ENCODE measurements around the gene DACT2. TPM values are rescaled to one million over a fixed set of nuclear protein-coding genes. Genes with fewer than 3 reads are reported as not detected.
"Not testable (repeated sequence)": the region's sequence is repeated elsewhere in the genome, so short reads cannot be mapped to it uniquely, and the experiment has no call there.

DACT2 gene
- polyA plus RNA-seq, 12 donors, result 0.26 to 5.4 (median 1.1) TPM; not detected in 2

DNA sequence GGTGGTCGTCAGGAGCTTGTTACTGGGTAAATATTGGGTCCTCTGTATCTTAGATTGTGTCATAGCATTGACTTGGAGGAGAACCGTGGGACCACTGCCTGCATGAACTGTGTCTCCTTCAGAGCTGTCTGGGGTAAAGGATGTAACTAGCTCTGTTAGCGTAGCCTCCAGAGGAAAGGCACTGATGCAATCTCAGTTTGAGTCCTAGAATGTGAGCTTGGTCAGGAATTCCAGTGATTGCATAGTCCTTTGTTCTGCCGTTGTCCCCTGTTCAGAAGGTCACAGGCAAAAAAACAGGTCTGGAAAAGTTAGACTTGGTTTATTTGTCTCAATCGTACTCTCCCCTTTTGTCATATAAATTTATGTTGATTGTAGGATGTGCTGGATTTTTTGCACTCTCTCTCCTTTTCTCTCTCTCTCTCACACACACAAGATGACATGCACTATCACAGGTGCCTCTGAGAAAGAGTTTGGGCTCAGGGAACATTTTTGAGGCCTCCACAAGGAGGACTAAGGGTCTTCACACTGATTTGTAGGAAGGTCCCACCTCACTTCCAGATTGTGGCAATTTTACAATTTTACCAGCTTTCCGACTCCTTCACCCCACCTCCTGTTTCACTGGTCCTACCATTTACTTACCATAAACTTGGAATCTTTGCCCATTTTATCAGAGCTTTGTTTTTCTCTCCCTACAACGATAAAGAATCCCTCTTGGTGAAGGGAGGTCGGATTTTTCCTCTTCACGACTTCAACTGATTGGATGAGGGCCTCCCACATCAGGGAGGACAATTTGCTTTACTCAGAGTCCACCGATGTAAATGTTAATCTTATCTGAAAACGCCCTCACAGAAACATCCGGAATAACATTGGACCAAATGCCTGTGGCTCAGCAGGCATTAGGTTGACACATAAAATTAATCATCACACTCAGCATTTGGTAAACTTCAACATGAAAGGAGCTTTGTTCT lies 7.0 kb upstream of the DACT2 start:
- no peak for DNase-seq

DNA sequence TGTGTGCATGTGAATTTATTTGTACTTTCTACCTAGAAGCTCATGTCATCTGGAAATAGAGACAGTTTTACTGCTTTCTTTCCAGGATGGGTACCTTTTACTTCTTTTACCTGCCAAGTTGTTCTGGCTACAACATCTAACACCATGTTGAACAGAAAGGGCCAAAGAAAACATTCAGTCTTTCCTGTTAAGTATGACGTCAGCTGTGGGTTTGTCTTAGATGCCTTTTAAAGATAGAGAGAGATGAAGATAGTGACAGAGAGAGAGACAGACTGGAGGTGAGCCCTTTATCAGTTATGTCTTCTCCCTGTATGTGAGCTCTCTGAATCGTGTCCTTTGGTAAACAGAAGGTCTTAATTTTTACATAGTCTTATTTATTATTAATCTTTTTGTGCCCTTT lies 3.4 kb upstream of the DACT2 start:
- DNase-seq, result no peak

DNA sequence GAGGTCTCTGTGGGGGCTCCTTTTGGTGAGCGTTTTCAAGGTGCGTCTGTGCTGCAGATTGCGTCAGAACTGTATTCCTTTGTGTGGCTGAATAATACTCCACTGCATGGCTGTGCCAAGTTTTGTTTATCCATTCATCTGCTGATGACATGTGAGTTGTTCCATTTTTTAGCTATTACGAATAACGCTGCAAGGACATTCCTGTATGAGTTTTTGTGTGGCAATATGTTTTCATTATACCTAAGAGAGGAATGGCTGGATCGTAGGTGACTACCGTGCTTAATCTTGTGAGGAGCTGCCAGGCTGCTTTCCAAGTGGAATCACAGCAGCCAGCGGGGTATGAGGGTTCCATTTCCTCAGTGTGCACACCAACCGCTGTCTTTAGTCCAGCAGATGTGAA lies 1.1 kb upstream of the DACT2 start:
- no peak for DNase-seq

DNA sequence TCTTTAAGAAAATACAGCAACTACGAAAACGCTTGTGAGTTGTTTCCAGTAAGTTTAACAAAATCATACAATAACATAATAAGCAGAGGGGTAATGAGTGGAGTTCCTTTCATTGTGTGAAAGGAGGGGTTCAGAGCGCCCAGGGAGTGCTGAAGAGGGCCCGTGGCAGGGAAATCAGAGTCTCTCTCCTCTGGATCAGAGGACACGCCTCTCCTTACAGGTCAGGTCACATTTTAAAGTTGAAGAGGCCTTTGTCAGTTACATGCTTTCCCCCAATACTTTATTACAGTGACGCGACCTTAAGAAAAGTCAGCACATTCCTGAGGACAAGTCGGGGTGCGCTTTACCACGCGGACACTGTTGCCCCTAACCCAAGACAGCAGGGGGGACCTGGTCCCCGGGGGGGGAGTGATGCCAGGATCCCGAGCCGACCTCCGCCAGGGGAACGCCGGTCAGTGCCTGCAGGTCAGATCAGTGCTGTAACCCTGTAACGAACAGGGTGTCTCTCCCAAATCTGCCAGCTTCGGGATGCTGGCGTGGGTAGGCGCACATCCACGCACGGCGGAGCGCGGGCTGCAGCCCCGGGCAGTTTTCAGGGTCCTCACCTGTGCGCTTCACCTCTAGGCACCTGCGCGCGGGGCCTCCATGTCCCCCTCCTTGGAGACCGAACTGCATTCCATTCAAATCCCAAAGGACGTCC lies 848 bp downstream of the DACT2 start:
- no peak for DNase-seq

DNA sequence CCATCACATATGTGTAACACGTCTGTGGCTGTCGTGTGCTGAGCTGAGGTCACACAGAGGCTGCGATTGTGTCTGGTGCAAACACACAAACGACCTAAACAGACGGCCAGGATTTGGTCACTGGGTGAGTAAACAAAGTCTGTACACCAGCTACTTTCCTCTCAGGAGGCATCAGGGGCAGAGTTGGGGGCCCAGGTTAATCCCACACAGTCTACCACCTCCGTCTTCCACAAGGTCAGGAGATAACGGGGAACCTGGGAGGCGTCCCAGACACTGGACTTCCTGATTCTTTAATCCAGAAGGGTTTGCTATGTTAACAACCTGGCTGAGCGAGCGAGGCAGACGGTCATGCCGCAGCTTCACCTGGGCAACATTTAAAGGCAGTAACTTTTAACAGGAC lies 1.5 kb downstream of the DACT2 start:
- no peak for DNase-seq

DNA sequence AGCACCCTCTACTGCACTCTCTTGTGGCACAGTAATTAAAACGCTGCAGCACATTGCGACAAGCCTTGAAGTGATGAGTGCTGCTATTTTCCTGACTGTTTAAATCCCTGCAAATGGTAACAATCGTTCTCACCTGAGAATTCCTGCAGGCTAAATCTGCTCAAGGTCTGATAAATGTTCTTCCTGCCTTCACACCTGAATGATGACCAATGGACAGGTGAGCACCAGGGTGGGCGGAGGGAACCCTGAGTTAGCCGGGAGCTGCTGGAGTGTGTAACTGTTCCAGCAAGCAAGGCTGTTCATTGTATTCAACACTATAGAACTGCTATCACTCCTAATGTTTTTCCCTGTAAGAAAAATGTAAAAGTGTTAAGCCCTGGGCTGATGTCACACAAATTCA lies 4.0 kb downstream of the DACT2 start:
- DNase-seq, result no peak

DNA sequence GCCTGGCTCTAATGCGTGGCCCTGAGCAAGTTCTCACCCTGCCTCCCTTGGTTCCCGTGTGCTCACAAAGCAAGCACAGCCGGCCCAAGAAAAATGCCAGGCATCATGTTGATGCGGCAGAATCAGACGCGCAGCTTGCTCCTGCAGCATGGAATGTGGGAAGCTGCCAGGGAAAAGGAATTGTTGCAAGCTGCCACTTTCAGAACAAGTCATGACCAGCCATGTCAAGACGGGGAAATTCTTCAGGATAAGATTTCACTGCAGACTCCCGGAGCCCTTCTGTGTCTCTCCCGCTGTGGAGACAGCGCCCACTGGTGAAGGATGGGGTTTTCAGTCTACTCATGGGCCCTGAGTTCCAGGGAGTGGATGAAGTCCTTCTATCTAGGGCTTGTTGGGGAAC lies 4.6 kb downstream of the DACT2 start:
- peak; percentile 57 for DNase-seq

DNA sequence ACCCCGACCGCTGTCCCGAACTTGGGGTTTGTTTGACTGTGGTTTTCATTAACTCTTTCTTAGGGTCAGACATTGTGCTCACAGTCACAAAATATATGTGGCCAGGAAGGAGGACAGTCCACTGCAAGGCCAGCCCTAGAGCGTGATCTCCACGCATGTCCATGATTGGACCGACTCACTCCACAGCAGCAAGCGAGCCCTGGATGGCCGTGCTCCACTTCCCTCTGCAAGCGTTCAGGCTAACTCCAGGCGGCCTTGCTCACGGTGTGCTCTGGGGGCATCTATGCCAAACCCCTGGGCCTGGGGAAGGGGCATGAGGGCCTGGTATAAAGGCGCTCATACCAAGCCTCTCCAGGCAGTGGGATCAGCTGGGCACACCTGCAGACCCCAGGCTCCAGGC lies 5.6 kb downstream of the DACT2 start:
- DNase-seq, result no peak

DNA sequence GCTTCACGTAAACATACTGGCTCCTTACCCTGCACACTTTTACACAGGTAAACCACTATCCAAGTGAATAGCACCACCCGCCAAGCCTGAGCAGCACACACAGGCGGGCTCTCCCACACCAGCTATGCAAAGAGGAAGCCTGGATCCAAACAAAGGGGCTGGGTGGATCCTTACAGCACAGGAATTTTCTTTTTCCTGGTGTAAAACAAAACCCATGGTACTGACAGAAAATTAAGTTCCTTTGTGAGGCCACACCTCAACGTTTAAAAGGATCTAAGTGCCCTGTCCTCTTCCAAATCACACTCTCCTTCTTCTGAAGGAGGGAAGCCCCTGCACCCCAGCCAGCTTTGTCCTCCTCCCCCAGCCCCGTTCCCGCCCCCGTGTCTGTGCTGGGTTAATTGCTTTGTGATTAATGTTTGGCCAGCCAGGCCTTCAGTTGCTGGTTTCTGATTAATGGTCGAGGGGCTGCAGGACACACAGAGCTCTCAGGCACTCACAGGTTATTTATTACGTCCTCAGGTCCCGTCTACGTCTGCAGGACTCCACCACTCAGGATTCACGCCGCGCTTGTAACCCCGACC lies 6.1 kb downstream of the DACT2 start:
- DNase-seq, result no peak

DNA sequence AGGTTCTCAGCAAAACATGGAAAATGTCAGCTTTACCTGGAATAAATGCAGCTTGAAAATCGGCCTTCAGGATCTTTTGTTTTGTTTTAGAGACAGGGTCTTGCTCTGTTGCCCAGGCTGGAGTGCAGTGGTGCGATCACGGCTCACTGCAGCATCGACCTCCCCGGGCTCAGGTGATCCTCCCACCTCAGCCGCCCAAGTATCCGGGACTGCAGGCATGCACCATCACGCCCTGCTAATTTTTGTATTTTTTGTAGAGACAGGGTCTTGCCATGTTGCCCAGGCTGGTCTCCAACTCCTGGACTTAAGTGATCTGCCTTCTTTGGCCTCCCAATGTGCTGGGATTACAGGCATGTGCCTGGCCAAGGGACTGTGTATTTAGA lies 7.5 kb downstream of the DACT2 start:
- DNase-seq, result not testable (repeated sequence)

DNA sequence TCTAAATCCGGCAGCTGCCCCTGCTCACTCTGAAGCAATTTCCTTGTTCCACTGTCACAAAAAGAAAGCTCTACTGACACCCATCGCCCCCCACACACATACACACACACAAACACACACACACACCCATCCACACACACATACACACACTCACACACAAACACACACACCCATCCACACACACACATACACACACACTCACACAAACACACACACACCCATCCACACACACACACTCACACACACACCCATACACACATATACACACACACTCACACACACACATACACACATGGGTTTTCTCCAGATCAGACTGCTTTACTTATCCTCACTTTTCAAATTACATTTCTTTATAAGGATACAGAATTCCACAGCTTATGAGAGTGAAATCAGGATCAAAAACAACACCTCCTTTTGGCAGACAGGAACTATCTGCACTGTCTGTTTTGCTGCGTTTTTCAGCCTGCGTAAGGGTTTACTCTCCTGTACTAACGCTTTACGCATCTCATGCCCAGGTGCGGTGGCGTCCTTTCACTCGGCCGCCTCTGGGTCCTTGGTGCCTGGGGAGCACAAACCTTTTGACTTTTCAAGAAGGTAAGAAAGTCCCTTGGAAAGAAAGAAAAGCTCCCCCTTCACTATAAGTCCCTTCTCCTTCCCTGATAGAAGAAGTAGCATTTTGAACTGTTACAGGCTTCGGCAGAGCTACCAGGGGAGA lies 8.0 kb downstream of the DACT2 start:
- no peak for DNase-seq

DNA sequence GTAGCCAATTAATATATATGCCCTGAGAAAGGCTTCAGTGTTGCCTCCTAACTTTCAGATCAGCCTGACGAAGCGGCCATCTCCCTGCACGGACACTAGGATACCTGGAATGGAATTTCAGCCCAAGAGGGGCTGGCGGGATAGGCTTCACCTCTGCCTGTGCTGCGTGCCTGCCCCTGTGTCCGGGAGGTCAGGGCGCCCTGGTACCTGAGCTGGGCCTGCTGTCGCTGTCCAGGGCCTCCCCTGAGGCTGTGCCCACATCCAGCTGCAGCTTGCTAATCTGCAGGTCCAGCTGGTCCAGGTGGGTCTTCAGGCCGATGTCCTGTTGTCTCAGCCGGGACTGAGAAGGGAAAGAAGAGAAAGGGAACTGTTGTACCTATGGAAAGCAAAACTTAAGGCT lies 8.6 kb downstream of the DACT2 start:
- DNase-seq, result no peak

DNA sequence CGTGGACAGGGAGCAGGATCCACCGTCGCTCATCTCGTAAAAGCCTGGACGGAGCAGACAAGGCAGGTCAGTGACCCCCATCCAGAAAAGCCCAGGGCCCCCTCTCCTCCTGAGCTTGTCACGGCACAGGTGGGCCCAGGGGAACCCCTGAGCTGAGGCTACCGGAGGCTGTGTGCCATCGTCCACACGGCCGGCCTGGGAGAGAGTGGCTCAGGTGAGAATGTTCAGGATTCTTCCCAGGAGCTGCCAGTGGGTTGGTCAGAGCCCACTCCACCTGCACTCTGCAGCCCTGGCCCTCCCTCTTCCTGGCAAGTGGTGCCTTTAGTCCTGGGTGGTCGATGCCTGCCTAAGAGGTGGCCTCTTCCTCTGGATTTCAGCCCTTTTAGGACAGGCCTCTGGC lies 9.2 kb downstream of the DACT2 start:
- DNase-seq, result no peak

DNA sequence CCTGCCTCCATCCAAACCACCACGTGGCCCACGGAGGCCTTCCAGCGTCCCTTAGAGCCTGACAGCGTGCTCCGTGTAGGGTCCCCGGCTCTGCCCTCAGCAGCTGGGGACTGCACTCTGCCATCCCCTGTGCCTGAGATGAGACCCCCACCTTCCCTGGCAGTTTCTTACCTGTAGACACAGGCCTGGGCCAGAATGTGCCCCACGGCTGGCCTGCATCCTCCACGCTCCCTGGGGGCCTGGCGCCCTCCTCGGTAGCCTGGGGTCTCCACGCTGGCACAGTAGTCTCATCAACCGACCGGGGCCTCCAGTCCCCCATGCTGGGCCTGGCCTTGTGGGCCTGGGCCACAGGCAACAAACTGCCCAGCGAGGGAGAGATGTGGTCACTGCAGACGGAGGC lies 9.6 kb downstream of the DACT2 start:
- no peak for DNase-seq

DNA sequence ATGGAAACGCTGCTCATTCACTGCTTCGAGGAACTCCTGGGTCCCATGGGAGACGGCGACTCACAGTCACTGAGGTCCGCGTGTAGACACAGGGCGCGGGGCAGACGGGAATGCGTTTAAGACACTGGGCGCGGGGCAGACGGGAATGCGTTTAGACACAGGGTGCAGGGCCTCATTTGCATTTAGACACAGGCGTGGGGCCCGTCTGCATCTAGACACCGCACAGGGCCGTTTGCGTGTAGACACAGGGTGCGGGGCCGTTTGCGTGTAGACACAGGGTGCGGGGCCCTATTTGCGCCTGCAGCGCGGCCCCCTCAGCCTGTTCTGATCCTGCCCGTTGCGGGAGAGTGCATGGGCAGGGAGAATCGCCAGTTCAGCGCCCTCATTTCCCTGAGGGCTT lies 10.4 kb downstream of the DACT2 start:
- DNase-seq, result no peak

DNA sequence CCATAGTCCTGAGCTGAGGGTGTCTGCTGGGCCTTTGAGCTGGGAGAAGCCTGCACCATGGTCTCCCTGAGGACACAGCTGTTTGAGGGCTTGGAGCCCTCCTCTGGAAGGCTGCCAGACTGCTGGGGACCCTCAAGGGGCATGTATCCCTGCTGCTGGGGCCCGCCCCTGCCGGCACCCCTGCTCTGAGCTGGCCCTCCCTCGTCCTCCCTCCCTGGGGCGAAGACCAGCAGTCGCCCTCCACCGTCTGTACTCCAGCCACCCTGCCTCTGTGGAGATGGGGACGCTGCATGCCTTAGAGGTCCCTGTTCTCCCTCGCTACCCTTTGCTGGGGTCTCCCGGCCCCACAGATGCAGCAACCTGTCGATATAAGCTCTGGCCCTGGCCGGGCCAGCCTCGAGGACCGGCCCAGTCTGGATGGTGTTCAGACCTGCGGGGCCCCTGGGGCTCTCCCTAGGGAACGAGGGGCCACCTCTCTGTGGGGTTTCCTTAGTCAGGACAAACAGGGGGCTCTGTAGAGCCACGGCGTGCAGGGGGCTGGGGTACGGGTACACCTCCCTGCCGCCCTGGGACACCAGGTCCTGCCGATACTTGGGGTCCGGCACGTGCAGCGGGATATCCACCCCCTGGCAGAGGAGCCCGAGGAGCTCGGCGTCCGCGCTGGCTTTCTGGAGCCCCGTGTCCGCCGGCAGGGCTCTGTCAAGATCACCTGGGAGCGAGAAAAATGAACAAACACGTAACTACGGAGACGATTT lies 11.0 kb downstream of the DACT2 start:
- no peak for DNase-seq

DNA sequence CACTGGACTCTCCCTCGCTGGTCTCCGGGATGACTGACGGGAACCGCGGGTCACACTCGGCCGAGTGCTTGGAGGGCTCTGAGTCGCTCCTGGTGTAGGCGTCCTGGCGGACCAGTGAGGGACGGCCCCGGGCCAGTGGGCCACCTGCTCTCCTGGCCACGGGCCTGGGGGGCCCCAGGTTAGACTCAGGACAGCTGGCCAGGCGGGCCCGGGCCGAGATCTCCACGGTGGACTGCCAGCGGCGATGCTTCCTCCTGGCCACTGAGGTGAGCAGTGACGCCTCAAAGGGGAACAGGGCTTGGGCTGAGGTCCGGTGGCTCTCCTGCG lies 11.9 kb downstream of the DACT2 start:
- DNase-seq, result no peak

DNA sequence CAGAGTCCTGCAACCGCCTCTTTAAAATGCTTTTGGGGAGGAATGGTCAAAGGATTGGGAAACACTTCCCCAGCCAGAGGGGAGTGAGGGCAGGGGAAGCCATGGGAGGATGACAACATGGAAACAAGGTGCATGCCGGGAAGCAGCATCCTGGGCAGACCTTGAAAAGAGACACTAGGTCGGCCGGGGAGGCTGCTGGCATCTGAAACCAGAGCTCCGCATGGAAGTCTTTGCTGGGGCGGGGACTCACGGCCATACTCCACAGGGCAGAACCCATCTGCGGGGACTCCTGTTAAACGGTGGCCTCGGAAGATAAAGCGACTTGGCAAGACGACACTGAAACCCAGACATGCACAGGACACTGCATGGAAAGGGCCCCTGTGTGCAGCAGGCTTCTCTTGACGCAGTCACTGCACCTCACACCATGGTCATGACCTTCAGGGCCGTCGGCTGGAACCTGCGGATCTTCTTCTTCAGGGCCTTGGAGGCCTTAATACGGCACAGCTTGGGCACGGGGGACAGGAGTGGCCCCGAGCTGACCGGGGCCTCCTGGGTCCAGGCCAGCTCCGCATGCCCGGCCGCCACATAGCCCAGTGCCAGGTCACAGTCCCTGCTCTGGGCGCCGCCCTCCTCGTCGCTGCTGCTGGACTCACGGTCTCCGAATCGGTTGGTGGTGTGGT lies 12.4 kb downstream of the DACT2 start:
- DNase-seq, result no peak

DNA sequence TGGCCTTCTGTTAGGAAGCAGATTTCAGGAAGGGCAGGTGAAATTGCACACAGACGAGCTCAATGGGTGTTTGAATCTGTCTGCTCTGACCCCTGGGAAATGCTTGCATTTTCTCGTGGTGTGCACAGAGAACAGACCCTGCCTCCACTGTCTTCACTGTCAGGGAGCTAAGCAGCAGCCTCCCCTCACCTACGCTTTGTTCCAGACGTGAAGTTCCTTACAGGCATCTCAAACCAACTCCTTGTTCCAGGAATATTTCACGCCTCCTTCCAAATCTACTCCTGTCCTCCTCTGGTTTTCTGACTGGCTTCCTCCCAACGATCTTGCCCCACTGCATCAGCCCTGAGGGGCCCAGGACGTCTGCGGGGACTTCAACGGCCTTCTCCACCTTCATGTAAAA lies 13.7 kb downstream of the DACT2 start:
- DNase-seq, result no peak

DNA sequence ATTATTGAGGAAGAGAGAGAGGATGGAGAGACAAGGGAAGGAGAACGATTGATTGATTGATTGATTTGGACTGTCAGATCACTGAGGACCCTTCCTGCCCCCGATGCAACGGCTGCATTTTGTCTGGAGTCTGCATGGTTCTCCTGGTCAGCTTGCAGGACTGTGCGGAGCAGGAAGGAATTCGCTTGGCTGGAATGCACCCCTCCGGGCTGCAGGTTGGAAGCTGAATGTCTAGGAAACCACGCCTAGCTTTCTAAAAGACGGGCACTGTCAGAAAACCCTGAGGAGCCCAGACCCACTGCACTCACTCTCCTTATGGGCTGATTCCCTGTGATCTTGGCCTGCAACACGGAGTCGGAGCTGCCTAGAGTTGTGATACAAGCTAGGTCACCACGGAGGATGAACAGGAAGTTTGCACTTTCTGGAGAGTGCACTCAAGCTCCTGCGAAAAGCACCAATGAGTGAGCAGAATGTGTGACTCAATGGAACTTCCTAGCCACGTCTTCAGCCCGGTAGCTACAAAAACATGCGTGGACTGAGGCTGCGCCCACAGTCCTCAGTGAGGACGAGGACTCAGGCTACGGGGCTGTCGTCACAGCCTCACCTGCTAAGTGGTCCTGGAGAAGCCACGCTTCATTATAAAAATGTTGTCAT lies 14.4 kb downstream of the DACT2 start:
- no peak for DNase-seq

DNA sequence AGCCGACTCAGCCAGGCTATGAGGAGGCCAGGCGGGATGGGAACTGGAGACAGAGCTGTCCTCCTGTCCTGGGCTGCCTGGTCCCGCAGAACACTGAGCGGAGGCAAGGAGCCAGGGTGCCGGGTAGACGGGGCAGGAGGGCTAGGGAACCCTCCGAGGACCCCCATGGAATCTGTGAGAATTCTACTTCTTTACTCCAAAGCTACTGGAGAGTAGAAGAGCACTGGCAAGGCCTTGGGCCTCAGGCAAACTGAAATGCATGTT lies 14.9 kb downstream of the DACT2 start:
- DNase-seq, result no peak

Measured in muscle of arm (tissue), 12 donors.